Measurements from ENCODE around the gene NUP210L.
"Not testable (repeated sequence)": the region's sequence is repeated elsewhere in the genome, so short reads cannot be mapped to it uniquely, and the experiment has no call there.

NUP210L gene

DNA sequence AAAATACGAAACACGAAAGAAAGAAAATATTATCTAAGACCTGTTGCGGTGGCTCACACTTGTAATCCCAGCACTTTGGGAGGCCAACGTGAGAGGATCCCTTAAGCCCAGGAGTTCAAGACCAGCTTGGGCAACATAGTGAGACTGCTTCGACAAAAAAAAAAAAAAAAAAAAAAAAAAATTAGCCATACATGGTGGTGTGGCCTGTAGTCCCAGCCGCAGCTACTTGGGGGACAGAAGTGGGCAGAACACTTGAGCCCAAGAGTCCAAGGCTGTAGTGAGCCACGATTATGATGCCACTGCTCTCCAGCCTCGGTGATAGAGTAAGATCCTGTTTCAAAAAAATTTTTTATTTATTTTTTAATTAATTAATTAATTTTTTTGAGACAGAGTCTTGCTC is 167.3 kb downstream of the NUP210L start:
- Mint-ChIP-seq H3K27ac (peak overlapping the region; percentile 87), H3K27me3 (ENCODE audit: low read depth) (no peaks in the 10 kb centered on the region), H3K9me3 (no peaks in the 10 kb centered on the region), H3K4me1 (ENCODE audit: low read depth) (peaks cover 37% of the 10 kb centered on the region), H3K4me3 (no peak overlapping the region), H3K36me3 (ENCODE audit: low read depth) (peaks cover 20% of the 10 kb centered on the region)
- no peak for DNase-seq (ENCODE audit: low spot score)

DNA sequence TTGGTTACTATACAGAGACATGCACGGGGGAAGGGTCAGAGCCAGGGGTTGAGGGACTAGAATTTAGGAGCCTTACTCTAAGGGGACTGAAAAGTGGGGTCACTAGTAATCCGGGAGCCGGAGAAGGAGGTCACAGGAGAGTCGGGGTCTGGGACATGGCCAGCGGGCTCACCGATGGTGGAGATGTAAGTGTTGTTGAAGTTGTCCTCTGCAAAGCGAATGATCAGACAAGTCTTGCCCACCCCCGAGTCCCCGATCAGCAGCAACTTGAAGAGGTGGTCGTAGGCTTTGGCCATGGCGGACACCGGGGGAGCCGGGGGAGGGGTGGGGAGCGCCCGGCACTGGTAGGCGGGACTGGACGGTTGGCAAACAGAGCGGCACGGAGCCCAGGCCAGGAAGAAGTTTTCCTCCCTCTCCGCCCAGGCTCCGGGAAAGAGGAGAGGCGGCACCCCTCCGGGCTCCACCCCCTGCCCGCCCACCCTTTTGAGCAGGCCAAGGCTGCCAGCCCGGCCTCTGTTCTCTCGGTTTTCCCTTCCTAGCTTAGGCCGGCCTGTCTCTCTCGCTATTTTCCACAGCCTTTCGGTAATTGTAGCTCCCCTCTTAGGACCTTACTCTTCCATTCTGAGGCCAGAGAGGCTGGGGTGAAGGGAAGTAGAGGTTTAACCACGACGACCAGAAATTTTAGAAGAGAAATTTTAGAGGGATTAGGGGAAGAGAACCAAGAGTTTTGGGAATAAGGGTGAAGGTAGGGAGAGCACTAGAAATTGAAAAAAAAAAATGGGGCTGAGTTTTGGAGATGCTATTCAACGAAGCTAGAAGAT is 168.7 kb downstream of the NUP210L start, which contains the start of gene RAB13:
Gene RAB13, minus strand, starts transcription at position 399 of the 821 bp plus-strand sequence. Its CDS starts 103 bp downstream, at position 296.
- peak within 1 kb of the TSS; percentile 68 for H3K4me3 Mint-ChIP-seq
- peak within 1 kb of the TSS; percentile 87 for H3K27ac Mint-ChIP-seq
- H3K4me1 Mint-ChIP-seq (ENCODE audit: low read depth) = peaks cover 24% of the 10 kb centered on the region
- H3K27me3 Mint-ChIP-seq (ENCODE audit: low read depth) = no peaks in the 10 kb centered on the region
- peaks cover 7% of the 10 kb centered on the region for H3K36me3 Mint-ChIP-seq (ENCODE audit: low read depth)
- no peak for DNase-seq (ENCODE audit: low spot score)
- no peaks in the 10 kb centered on the region for H3K9me3 Mint-ChIP-seq

- DNase-seq (ENCODE audit: low spot score) = peak; percentile 42
- peak overlapping the region; percentile 25 for H3K4me3 Mint-ChIP-seq
- peaks cover 23% of the 10 kb centered on the region for H3K4me1 Mint-ChIP-seq (ENCODE audit: low read depth)
- H3K36me3 Mint-ChIP-seq (ENCODE audit: low read depth) = no peaks in the 10 kb centered on the region
- H3K27ac Mint-ChIP-seq = no peak overlapping the region
- H3K9me3 Mint-ChIP-seq = no peaks in the 10 kb centered on the region
- H3K27me3 Mint-ChIP-seq (ENCODE audit: low read depth) = no peaks in the 10 kb centered on the region
Observed at GRCh38 chr1:153985341-153985912, 169.4 kb downstream of the NUP210L start.

DNA sequence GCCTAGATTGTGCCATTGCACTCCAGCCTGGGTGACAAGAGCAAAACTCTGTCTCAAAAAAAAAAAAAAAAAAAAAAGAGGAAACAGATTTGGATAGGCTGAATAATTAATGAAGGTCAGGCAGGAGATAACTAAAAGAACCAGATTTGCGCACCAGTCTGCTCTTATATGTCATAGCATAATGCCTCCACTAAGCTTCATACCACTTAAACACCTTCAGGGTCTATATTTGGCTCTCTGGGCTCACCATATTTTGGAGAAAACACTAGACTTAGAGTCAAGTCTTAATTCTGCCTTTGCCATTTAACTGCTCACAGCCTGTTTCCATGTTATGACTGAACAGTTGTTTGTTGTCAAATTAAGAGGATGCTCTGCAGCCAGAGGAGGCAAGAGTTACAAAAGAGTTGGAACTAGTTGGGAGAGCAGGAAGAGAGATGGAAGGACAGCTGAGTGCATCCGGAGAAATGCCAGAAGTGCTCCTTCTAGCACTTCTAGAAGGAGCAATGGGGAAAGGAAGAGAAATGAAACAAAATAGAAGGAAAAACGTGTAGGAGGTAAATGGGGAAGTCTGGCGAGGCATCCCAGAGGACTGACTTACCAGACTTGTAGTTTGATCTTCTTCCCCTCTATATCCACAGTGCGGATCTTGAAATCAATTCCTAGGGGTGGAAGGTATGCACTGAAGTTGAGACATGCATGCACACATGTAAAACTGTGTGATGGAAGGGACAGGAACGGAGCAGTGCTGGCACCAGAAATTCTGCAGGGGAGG is 170.6 kb downstream of the NUP210L start:
- Mint-ChIP-seq H3K27me3 (ENCODE audit: low read depth) (no peaks in the 10 kb centered on the region), H3K4me1 (ENCODE audit: low read depth) (peaks cover 18% of the 10 kb centered on the region), H3K4me3 (no peak overlapping the region), H3K9me3 (no peaks in the 10 kb centered on the region), H3K36me3 (ENCODE audit: low read depth) (no peaks in the 10 kb centered on the region), H3K27ac (peak overlapping the region; percentile 38)
- DNase-seq (ENCODE audit: low spot score) = no peak

DNA sequence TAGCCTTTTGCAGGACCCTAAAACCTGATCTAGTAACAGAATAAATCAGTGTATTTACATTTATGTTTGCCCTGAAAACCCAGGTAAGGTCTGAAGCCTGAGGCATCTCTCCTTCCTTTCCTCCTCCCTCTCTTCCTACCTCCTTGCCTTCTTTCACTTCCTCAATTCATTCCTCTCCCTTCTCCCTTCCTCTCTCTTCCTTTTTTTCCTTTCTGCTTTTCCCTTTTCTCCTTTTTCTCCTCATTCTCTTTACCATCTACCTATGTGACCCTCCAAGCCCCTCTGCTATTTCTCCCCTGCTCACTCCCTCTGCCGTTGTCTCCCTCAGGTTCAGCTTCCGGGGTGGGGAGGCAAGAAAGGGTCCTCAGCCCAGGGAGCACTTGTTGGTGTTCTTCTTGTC is 173.1 kb downstream of the NUP210L start:
- H3K4me1 Mint-ChIP-seq (ENCODE audit: low read depth) = peaks cover 22% of the 10 kb centered on the region
- H3K36me3 Mint-ChIP-seq (ENCODE audit: low read depth); H3K4me3 Mint-ChIP-seq; H3K27ac Mint-ChIP-seq; H3K9me3 Mint-ChIP-seq; H3K27me3 Mint-ChIP-seq (ENCODE audit: low read depth); DNase-seq (ENCODE audit: low spot score): not testable (repeated sequence)

DNA sequence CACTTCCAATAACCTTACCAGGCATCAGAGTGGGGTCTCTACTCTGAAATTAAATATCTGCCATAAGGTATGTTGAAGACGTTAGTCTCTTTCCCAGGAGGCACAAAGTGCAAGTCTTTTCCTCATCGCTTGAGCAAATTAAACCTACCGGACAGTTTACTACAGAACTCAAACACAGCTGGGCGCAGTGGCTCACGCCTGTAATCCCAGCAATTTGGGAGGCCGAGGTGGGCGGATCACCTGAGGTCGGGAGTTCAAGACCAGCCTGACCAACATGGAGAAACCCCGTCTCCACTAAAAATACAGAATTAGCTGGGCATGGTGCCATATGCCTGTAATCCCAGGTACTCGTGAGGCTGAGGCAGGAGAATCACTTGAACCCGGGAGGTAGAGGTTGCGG is 175.8 kb downstream of the NUP210L start:
- H3K36me3 Mint-ChIP-seq (ENCODE audit: low read depth) = peaks cover 27% of the 10 kb centered on the region
- not testable (repeated sequence) for H3K27ac Mint-ChIP-seq; H3K9me3 Mint-ChIP-seq; H3K27me3 Mint-ChIP-seq (ENCODE audit: low read depth); DNase-seq (ENCODE audit: low spot score)
- peaks cover 28% of the 10 kb centered on the region for H3K4me1 Mint-ChIP-seq (ENCODE audit: low read depth)
- peak overlapping the region; percentile 96 for H3K4me3 Mint-ChIP-seq

DNA sequence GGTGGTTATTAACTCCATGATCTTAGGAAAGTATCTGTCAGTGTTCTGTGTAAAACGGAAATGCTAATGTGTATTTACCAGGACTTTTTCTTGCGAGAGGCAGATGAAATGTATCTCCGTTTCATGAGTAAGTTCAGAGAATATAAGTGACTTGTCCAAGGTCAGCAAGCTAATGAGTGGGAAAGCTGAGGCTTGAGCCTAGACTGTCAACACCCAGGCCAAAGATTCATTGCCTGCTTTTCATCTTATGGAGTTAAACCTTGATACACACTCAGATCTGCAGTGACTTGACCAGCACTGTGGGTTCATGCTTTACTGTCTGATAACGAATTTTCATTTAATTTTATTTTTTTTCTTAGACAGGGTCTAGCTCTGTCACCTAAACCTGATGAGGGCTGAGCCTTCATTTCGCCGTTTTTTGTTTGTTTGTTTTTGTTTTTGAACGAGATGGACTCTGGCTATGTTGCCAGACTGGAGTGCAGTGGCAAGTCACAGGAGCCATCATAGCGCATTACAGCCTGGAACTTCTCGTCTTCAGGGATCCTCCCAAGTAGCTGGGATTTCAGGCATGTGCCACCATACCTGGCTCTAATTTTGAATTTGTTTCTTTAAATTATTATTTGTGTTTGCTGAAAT is 176.5 kb downstream of the NUP210L start:
- peaks cover 29% of the 10 kb centered on the region for H3K4me1 Mint-ChIP-seq (ENCODE audit: low read depth)
- H3K27ac Mint-ChIP-seq = peak overlapping the region; percentile 86
- no peak for DNase-seq (ENCODE audit: low spot score)
- peak overlapping the region; percentile 96 for H3K4me3 Mint-ChIP-seq
- H3K27me3 Mint-ChIP-seq (ENCODE audit: low read depth) = no peaks in the 10 kb centered on the region
- peaks cover 33% of the 10 kb centered on the region for H3K36me3 Mint-ChIP-seq (ENCODE audit: low read depth)
- H3K9me3 Mint-ChIP-seq = no peaks in the 10 kb centered on the region

GRCh38 chr1:153977250-153978240 is 177.3 kb downstream of the NUP210L start, which contains the start of gene JTB:
Gene JTB, minus strand, starts transcription at chr1:153977674. Its CDS starts 422 bp downstream, at chr1:153977252.
- DNase-seq (ENCODE audit: low spot score) = peak; percentile 86
- Mint-ChIP-seq H3K27me3 (ENCODE audit: low read depth) (no peaks in the 10 kb centered on the region), H3K9me3 (no peaks in the 10 kb centered on the region), H3K4me3 (peak within 1 kb of the TSS; percentile 96), H3K36me3 (ENCODE audit: low read depth) (peaks cover 36% of the 10 kb centered on the region), H3K4me1 (ENCODE audit: low read depth) (peaks cover 32% of the 10 kb centered on the region), H3K27ac (peak within 1 kb of the TSS; percentile 95)

- Mint-ChIP-seq H3K4me1 (ENCODE audit: low read depth) (peaks cover 39% of the 10 kb centered on the region), H3K9me3 (no peaks in the 10 kb centered on the region), H3K27ac (peak overlapping the region; percentile 95), H3K36me3 (ENCODE audit: low read depth) (peaks cover 43% of the 10 kb centered on the region), H3K27me3 (ENCODE audit: low read depth) (no peaks in the 10 kb centered on the region), H3K4me3 (peak overlapping the region; percentile 95)
- no peak for DNase-seq (ENCODE audit: low spot score)
Observed at GRCh38 chr1:153976819-153977249, 178.0 kb downstream of the NUP210L start.

- DNase-seq (ENCODE audit: low spot score) = no peak
- peaks cover 46% of the 10 kb centered on the region for H3K4me1 Mint-ChIP-seq (ENCODE audit: low read depth)
- H3K4me3 Mint-ChIP-seq = no peak overlapping the region
- H3K36me3 Mint-ChIP-seq (ENCODE audit: low read depth) = peaks cover 43% of the 10 kb centered on the region
- no peak overlapping the region for H3K27ac Mint-ChIP-seq
- no peaks in the 10 kb centered on the region for H3K9me3 Mint-ChIP-seq
- no peaks in the 10 kb centered on the region for H3K27me3 Mint-ChIP-seq (ENCODE audit: low read depth)
Observed at GRCh38 chr1:153973525-153973924, 181.3 kb downstream of the NUP210L start.

DNA sequence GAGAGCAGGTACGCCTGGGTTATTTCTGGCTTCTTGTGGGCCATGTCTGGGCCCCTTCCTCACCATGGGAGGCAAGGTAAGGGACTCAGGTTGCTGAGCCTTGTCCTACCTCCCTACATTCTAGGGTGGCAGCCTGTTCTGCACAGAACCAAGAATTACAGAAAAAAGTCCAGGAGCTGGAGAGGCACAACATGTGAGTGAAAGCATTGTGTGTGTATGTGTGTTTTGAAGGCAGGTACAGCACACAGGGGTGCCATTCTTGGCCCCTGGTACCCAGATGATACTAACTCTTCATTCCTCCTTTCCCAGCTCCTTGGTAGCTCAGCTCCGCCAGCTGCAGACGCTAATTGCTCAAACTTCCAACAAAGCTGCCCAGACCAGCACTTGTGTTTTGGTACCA is 181.8 kb downstream of the NUP210L start:
- peaks cover 48% of the 10 kb centered on the region for H3K4me1 Mint-ChIP-seq (ENCODE audit: low read depth)
- no peak for DNase-seq (ENCODE audit: low spot score)
- no peak overlapping the region for H3K27ac Mint-ChIP-seq

DNA sequence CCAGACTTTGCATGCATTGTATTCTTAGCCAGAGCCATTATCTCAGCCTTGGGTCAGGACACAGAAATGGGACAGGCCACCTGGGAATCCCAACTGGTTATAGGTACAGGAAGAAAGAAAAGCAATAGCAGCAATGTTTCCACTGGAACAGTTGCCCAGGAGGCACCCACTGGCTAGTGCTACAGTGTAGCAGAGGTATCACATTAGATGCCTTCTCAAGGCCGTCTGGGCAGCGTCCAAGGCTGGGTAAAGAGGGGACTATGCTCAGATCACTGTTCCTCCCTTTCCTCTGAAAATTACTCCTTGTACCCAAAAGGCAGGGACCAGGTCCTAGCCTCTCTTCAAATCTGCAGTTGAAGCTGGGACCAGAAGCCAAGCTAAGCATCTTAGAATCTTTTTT is 184.5 kb downstream of the NUP210L start:
- no peak for DNase-seq (ENCODE audit: low spot score)
- Mint-ChIP-seq H3K4me1 (ENCODE audit: low read depth) (peaks cover 52% of the 10 kb centered on the region), H3K27me3 (ENCODE audit: low read depth) (no peaks in the 10 kb centered on the region), H3K9me3 (no peaks in the 10 kb centered on the region), H3K4me3 (no peak overlapping the region), H3K27ac (peak overlapping the region; percentile 20), H3K36me3 (ENCODE audit: low read depth) (peaks cover 32% of the 10 kb centered on the region)

More for the DNA sequence above, 181.8 kb downstream of the NUP210L start:
- H3K27me3 Mint-ChIP-seq (ENCODE audit: low read depth) = no peaks in the 10 kb centered on the region
- peaks cover 43% of the 10 kb centered on the region for H3K36me3 Mint-ChIP-seq (ENCODE audit: low read depth)
- H3K4me3 Mint-ChIP-seq = no peak overlapping the region
- H3K9me3 Mint-ChIP-seq = no peaks in the 10 kb centered on the region

Measured in T-helper 2 cell treated with Interferon-gamma antibody and Interleukin-4, amounts not matched to agents 5 μg/mL and 100 μg/mL, for 36 hours (primary cell).